LNCaP clone FGC (cell line): Measurements from ENCODE around the gene CDH3.

Experiments
- DNase-seq: peaks from one replicate; pipeline ENCODE4 v3.0.0-alpha.2; 2011; ENCODE audit warnings: low read depth
- H3K4me3 ChIP-seq: 2 replicates; pipeline ENCODE4 v1.5.1; 2011; ENCODE audit warnings: mild to moderate bottlenecking, low read depth, low read length, control low read depth
- CTCF ChIP-seq: IDR thresholded peaks from 2 replicates; pipeline ENCODE4 v1.5.1; 2012; ENCODE audit warnings: mild to moderate bottlenecking; ENCODE audit not compliant: control insufficient read depth, insufficient read depth; ENCODE audit errors: extremely low read depth

CDH3 gene

GRCh38 chr16:68617734-68618133, 27.4 kb upstream of the CDH3 start:
- H3K4me3 ChIP-seq, result no peak overlapping the region
- TF ChIP-seq CTCF, result no peak
- no peak for DNase-seq

GRCh38 chr16:68626557-68626956, 18.6 kb upstream of the CDH3 start:
- TF ChIP-seq CTCF, result no peak
- no peak for DNase-seq
- H3K4me3 ChIP-seq, result no peak overlapping the region

- no peak for TF ChIP-seq CTCF
- no peak overlapping the region for H3K4me3 ChIP-seq
- DNase-seq, result no peak
Observed at GRCh38 chr16:68627951-68628425, 17.1 kb upstream of the CDH3 start.

GRCh38 chr16:68629351-68629910, 15.7 kb upstream of the CDH3 start:
- H3K4me3 ChIP-seq, result no peak overlapping the region
- no peak for DNase-seq

GRCh38 chr16:68636064-68636560, 9.0 kb upstream of the CDH3 start:
- no peak for TF ChIP-seq CTCF
- no peak overlapping the region for H3K4me3 ChIP-seq
- DNase-seq, result no peak

More at GRCh38 chr16:68629351-68629910, 15.7 kb upstream of the CDH3 start:
- TF ChIP-seq CTCF, result no peak

- no peak for DNase-seq
- no peak overlapping the region for H3K4me3 ChIP-seq
- no peak for TF ChIP-seq CTCF
Observed at GRCh38 chr16:68636818-68637217, 8.3 kb upstream of the CDH3 start.

GRCh38 chr16:68640972-68641371, 4.1 kb upstream of the CDH3 start:
- TF ChIP-seq CTCF, result no peak
- no peak overlapping the region for H3K4me3 ChIP-seq
- no peak for DNase-seq
